Measurements from ENCODE around the gene PLXNC1.

The PLXNC1 gene

DNA sequence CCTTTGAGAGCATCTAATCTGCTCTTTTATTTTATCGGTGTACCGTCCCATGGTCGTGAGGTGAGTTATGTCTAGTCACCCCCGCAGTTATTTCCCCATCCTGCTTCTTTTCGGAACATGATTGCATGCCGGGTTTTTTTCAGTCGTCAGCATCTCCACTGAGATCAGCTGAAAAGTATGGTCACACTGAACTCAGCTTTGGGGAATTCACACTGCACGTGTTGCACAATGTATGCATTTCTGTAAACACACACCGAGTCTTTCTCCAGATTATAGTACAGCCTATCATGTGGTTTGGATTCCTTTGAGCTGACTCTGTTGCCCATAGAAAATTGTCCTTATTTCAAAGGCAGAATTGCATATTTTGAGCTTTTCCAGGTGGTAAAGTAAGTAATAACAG lies 24.6 kb downstream of the PLXNC1 start:
- no peak overlapping the region for H2AK5ac ChIP-seq (ENCODE audit: low read length)
- no peak overlapping the region for H4K12ac ChIP-seq (ENCODE audit: low read depth, low read length)
- no peaks in the 10 kb centered on the region for H3K36me3 ChIP-seq (ENCODE audit: control insufficient read depth in 1 of 2, insufficient read depth in 2 of 2, low read length in 2 of 2)
- H3K9me3 ChIP-seq (ENCODE audit: insufficient read depth, low read depth, low read length): peaks cover 1% of the 10 kb centered on the region
- H3K27ac ChIP-seq (ENCODE audit: low read depth, low read length): no peak overlapping the region
- no peak overlapping the region for H2BK5ac ChIP-seq (ENCODE audit: low read depth, low read length, poor library complexity)
- H2BK120ac ChIP-seq (ENCODE audit: insufficient read depth, low read length, poor library complexity): no peak overlapping the region
- H4K8ac ChIP-seq (ENCODE audit: low read depth, low read length): no peak overlapping the region
- H3K79me2 ChIP-seq (ENCODE audit: control insufficient read depth, insufficient read depth, low read length, poor library complexity): no peaks in the 10 kb centered on the region
- H3K4ac ChIP-seq (ENCODE audit: low read depth, low read length): no peak overlapping the region
- no peak overlapping the region for H2AFZ ChIP-seq (ENCODE audit: insufficient read depth, low read length, poor library complexity)
- H3K27me3 ChIP-seq (ENCODE audit: insufficient read depth, low read length): no peaks in the 10 kb centered on the region
- H3K9ac ChIP-seq (ENCODE audit: low read length): no peak overlapping the region
- no peak overlapping the region for H3K4me3 ChIP-seq (ENCODE audit: low read depth, low read length)
- H2BK12ac ChIP-seq (ENCODE audit: low read length): no peak overlapping the region
- WGBS (ENCODE audit: extremely low coverage, insufficient coverage, insufficient read length): no CpG with 5 or more reads among the region's 9 CpGs
- no peak overlapping the region for H3K23ac ChIP-seq (ENCODE audit: low read length)
- peaks cover 11% of the 10 kb centered on the region for H3K79me1 ChIP-seq (ENCODE audit: low read length)
- DNase-seq: peak; percentile 94 to 99
- peak overlapping the region; percentile 45 for H3K4me2 ChIP-seq (ENCODE audit: low read length)
- no peak overlapping the region for H3K14ac ChIP-seq (ENCODE audit: low read length)
- H3K18ac ChIP-seq (ENCODE audit: low read length): no peak overlapping the region
- H4K91ac ChIP-seq (ENCODE audit: low read depth, low read length): no peak overlapping the region
- H3K4me1 ChIP-seq (ENCODE audit: control insufficient read depth in 1 of 2, insufficient read depth in 2 of 2, low read length in 2 of 2): peaks cover 16 to 20% of the 10 kb centered on the region in 2 experiments

DNA sequence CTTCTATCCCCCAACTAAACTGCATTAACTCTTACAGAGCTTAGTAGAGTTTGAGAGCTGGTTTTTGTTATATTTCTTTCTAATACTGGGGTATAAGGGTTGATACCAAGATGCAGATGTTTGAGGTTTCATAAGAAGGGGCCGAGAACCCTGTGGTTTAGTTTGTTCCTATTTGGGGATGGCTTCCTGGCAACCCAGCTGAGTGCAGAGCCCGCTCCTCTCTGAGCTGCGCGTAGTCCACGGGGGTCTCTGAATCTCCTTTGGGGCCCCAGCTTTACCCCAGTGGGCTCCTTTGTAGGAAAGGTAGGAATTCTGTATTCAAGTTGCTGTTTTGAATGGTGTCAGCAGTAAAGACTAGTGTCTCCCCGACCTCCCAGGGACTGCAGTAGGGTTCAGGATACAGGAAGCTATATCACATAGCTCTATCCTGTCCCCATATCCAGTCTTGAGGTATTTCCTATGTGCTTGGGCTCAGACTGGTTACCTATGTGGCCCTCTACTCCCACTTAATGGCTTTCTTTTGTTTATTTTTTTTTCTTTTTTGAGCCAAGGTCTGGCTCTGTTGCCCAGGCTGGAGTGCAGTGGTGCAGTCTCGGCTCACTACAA lies 25.4 kb downstream of the PLXNC1 start:
- Histone ChIP-seq H4K8ac (ENCODE audit: low read depth, low read length) (no peak overlapping the region), H2BK12ac (ENCODE audit: low read length) (no peak overlapping the region), H3K9ac (ENCODE audit: low read length) (no peak overlapping the region), H3K79me2 (ENCODE audit: control insufficient read depth, insufficient read depth, low read length, poor library complexity) (no peaks in the 10 kb centered on the region), H2AK5ac (ENCODE audit: low read length) (no peak overlapping the region), H4K12ac (ENCODE audit: low read depth, low read length) (no peak overlapping the region), H3K4ac (ENCODE audit: low read depth, low read length) (no peak overlapping the region), H3K4me3 (ENCODE audit: low read depth, low read length) (no peak overlapping the region), H3K27ac (ENCODE audit: low read depth, low read length) (no peak overlapping the region), H3K79me1 (ENCODE audit: low read length) (peaks cover 11% of the 10 kb centered on the region), H2AFZ (ENCODE audit: insufficient read depth, low read length, poor library complexity) (no peak overlapping the region), H3K27me3 (ENCODE audit: insufficient read depth, low read length) (no peaks in the 10 kb centered on the region), H3K36me3 (ENCODE audit: control insufficient read depth in 1 of 2, insufficient read depth in 2 of 2, low read length in 2 of 2) (no peaks in the 10 kb centered on the region), H3K18ac (ENCODE audit: low read length) (no peak overlapping the region), H3K23ac (ENCODE audit: low read length) (no peak overlapping the region), H2BK5ac (ENCODE audit: low read depth, low read length, poor library complexity) (no peak overlapping the region), H4K91ac (ENCODE audit: low read depth, low read length) (no peak overlapping the region), H2BK120ac (ENCODE audit: insufficient read depth, low read length, poor library complexity) (no peak overlapping the region), H3K4me1 (ENCODE audit: control insufficient read depth in 1 of 2, insufficient read depth in 2 of 2, low read length in 2 of 2) (peaks cover 16 to 20% of the 10 kb centered on the region in 2 experiments), H3K4me2 (ENCODE audit: low read length) (no peak overlapping the region), H3K9me3 (ENCODE audit: insufficient read depth, low read depth, low read length) (peaks cover 1% of the 10 kb centered on the region), H3K14ac (ENCODE audit: low read length) (no peak overlapping the region)
- WGBS (ENCODE audit: extremely low coverage, insufficient coverage, insufficient read length): no CpG with 5 or more reads among the region's 7 CpGs
- no peak for DNase-seq

DNA sequence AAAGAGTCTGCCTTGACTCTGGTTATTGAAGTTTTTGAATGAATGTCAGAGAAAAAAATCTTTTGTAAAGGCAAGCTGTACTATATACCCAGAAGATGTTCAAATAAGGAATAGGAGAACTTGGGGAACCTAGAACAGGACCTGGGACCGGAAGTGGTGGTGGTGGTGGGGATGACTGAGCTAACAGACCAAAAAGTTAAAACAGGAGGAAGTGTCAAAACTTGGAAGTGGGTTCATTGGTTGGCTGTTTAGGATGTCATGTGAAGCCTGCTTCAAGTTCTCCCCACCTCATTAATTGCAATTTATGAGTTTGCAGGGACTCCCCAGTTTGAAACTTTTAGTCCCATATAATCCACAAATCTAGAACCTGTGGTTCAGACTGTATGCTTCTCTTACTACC lies 26.2 kb downstream of the PLXNC1 start:
- H2BK12ac ChIP-seq (ENCODE audit: low read length): no peak overlapping the region
- H3K27me3 ChIP-seq (ENCODE audit: insufficient read depth, low read length): no peaks in the 10 kb centered on the region
- H2AFZ ChIP-seq (ENCODE audit: insufficient read depth, low read length, poor library complexity): no peak overlapping the region
- H3K14ac ChIP-seq (ENCODE audit: low read length): no peak overlapping the region
- H3K4me3 ChIP-seq (ENCODE audit: low read depth, low read length): no peak overlapping the region
- H3K27ac ChIP-seq (ENCODE audit: low read depth, low read length): no peak overlapping the region
- no peaks in the 10 kb centered on the region for H3K79me2 ChIP-seq (ENCODE audit: control insufficient read depth, insufficient read depth, low read length, poor library complexity)
- no peak overlapping the region for H3K4me2 ChIP-seq (ENCODE audit: low read length)
- H4K12ac ChIP-seq (ENCODE audit: low read depth, low read length): no peak overlapping the region
- no peak overlapping the region for H3K23ac ChIP-seq (ENCODE audit: low read length)
- no peak for DNase-seq
- no peak overlapping the region for H4K8ac ChIP-seq (ENCODE audit: low read depth, low read length)
- no peak overlapping the region for H3K4ac ChIP-seq (ENCODE audit: low read depth, low read length)
- no peak overlapping the region for H2BK5ac ChIP-seq (ENCODE audit: low read depth, low read length, poor library complexity)
- no peak overlapping the region for H2BK120ac ChIP-seq (ENCODE audit: insufficient read depth, low read length, poor library complexity)
- H2AK5ac ChIP-seq (ENCODE audit: low read length): no peak overlapping the region
- peaks cover 16 to 20% of the 10 kb centered on the region in 2 experiments for H3K4me1 ChIP-seq (ENCODE audit: control insufficient read depth in 1 of 2, insufficient read depth in 2 of 2, low read length in 2 of 2)
- H3K36me3 ChIP-seq (ENCODE audit: control insufficient read depth in 1 of 2, insufficient read depth in 2 of 2, low read length in 2 of 2): no peaks in the 10 kb centered on the region
- no peak overlapping the region for H4K91ac ChIP-seq (ENCODE audit: low read depth, low read length)
- no peak overlapping the region for H3K18ac ChIP-seq (ENCODE audit: low read length)
- WGBS (ENCODE audit: extremely low coverage, insufficient coverage, insufficient read length): no CpG with 5 or more reads among the region's 1 CpG
- H3K9me3 ChIP-seq (ENCODE audit: insufficient read depth, low read depth, low read length): peaks cover 1% of the 10 kb centered on the region
- no peak overlapping the region for H3K9ac ChIP-seq (ENCODE audit: low read length)
- peaks cover 11% of the 10 kb centered on the region for H3K79me1 ChIP-seq (ENCODE audit: low read length)

DNA sequence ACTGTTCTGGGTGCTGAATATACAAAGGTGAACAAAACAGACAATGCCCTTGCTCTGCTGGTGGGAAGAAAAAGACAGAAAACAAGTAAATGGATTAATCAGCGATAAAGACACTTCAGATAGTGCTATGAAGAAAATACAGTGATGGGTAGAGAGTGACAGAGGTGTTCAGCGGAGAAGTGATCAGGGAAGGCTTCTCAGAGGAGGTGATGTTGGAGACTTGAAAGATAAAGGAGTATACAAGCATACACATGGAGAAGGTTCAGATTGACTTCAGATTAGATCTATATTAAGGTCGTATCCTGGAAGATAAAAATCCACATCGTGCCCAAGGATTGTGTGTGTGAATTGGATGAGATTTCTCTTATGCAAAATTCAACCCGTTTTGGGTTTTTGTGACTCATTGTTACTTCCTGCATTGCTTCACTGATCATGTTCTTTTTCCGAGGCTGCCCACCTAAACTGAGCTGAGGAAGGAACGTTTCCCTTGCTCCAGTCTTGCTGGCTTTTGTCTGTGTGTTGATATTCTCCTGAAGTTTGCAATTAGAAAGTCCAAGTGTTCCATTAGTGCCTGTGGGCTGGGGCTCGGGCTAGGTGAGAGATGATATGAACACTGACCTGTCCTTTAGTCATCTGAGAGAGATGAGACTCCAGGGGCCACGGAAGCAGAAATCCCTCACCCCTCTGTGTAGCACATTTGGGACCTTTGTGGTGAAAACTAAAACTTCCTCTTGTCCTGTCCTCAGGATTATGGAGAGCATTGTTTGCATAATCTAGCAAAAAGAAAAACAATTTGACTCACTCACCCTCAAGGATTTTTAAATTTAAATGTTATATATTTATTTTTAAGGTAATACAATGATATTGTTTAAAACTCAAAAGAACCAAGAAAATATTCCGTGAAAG lies 27.6 kb downstream of the PLXNC1 start:
- Histone ChIP-seq H3K4me2 (ENCODE audit: low read length) (no peak overlapping the region), H3K9ac (ENCODE audit: low read length) (no peak overlapping the region), H3K9me3 (ENCODE audit: insufficient read depth, low read depth, low read length) (peaks cover under 1% of the 10 kb centered on the region), H3K79me2 (ENCODE audit: control insufficient read depth, insufficient read depth, low read length, poor library complexity) (no peaks in the 10 kb centered on the region), H2AFZ (ENCODE audit: insufficient read depth, low read length, poor library complexity) (no peak overlapping the region), H3K18ac (ENCODE audit: low read length) (no peak overlapping the region), H4K12ac (ENCODE audit: low read depth, low read length) (no peak overlapping the region), H3K4me3 (ENCODE audit: low read depth, low read length) (no peak overlapping the region), H3K14ac (ENCODE audit: low read length) (no peak overlapping the region), H2BK5ac (ENCODE audit: low read depth, low read length, poor library complexity) (no peak overlapping the region), H2AK5ac (ENCODE audit: low read length) (no peak overlapping the region), H2BK120ac (ENCODE audit: insufficient read depth, low read length, poor library complexity) (no peak overlapping the region), H4K8ac (ENCODE audit: low read depth, low read length) (no peak overlapping the region), H3K23ac (ENCODE audit: low read length) (no peak overlapping the region), H3K79me1 (ENCODE audit: low read length) (peaks cover 11% of the 10 kb centered on the region), H3K27ac (ENCODE audit: low read depth, low read length) (no peak overlapping the region), H3K4ac (ENCODE audit: low read depth, low read length) (no peak overlapping the region), H2BK12ac (ENCODE audit: low read length) (no peak overlapping the region), H3K4me1 (ENCODE audit: control insufficient read depth in 1 of 2, insufficient read depth in 2 of 2, low read length in 2 of 2) (peaks cover 11 to 12% of the 10 kb centered on the region in 2 experiments), H3K27me3 (ENCODE audit: insufficient read depth, low read length) (no peaks in the 10 kb centered on the region), H3K36me3 (ENCODE audit: control insufficient read depth in 1 of 2, insufficient read depth in 2 of 2, low read length in 2 of 2) (no peaks in the 10 kb centered on the region), H4K91ac (ENCODE audit: low read depth, low read length) (no peak overlapping the region)
- no CpG with 5 or more reads among the region's 10 CpGs for WGBS (ENCODE audit: extremely low coverage, insufficient coverage, insufficient read length)
- DNase-seq: no peak
